SKM-1 (cell line): Measurements from ENCODE around the gene CHI3L1.

ENCODE experiments used
- DNase-seq: peaks from one replicate; lab custom pipeline; 2025; ENCODE audit not compliant: unreplicated experiment; lab: John Stamatoyannopoulos, UW

The CHI3L1 gene

DNA sequence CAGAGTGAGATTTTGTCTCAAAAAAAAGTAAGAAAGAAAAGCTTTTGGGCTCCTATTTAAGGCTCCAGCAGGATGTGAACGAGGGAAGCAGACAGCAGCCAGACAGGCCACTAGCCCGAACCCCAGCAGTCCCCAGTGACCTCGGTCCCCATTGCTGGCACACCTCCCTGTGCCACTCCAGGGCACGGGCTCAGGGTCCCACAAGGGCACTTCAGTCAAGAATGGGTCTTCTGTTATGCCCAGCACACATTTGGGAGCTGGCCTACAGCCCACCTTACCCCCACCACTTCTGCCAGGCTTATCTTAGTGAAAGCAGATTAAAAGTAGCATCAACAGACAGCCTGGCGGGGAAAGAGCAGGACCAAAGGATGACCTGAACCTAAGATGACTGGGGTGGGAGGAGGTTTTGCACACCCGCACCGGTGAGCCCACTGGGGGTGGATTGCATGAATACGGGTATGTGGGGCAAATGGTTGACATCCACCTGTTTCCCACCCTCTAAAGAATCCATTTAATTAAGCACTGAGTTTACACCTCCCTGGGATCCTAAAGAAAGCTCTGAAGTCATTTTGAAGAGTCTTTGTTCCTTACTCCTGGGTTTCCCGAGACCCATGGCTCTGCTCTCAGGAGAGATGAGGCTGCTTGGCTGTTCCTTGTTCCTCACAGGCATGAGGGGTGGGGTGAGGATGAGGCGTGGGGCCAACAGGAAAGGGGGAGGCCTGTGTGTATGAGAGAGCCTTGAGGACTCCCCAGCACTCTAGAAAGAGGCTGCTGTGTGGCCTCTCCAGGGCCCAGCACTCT is 4.7 kb downstream of the CHI3L1 start:
- DNase-seq, result no peak

GRCh38 chr1:203180611-203181330 is 5.7 kb downstream of the CHI3L1 start:
- no peak for DNase-seq

DNA sequence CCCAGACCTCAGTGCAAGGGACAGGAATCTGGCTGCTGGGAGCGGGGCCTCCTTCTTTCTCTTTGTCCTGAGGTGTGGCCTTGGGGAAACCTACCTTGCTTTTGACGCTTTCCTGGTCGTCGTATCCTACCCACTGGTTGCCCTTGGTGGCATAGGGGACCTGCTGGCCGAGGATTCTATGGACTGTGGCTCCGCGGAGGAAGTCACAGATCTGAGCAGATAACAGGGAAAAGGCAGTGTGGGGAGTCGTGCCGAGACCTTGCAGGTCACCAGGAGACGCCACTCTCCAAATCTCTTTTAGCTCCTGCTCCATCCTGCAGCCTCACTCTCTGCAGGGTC is 6.9 kb downstream of the CHI3L1 start:
- no peak for DNase-seq

DNA sequence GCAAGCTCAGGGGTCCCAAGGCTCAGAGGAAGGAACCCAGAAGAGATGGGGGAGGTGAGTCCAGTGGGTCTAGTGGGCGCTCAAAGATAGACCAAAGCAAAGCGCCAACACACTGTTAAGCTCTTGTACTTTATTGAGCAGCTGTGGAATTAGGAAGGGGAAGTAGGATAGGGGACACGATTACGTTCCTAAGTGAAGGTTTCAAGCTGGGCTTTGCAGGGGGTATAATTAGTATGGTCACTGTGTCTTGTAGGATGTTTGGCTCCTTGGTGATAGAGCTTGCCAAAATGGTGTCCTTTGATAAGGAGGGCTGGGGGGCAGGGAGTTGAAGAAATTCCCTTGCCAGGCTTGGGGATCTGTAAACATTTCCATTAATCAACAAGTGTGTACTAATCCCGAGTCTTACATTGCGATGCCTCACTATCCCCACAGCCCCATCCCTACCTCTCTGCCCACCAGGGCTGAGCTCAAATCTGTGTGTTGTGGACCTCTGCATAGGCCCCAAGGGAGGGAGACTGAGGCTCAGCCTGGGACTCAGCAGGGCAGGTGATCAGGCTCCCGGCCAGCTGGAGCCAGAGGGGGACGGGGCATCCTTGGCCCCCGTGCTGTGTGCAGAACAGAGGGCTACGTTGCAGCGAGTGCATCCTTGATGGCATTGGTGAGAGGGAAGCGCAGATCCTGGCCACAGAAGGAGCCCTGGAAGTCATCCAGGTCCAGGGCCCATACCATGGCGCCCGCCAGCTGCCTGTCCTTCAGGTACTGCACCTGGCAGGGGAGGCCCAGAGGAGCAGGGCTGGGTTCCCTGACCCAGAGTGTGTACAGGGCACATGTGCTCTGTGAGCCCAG is 7.5 kb downstream of the CHI3L1 start:
- no peak for DNase-seq

DNA sequence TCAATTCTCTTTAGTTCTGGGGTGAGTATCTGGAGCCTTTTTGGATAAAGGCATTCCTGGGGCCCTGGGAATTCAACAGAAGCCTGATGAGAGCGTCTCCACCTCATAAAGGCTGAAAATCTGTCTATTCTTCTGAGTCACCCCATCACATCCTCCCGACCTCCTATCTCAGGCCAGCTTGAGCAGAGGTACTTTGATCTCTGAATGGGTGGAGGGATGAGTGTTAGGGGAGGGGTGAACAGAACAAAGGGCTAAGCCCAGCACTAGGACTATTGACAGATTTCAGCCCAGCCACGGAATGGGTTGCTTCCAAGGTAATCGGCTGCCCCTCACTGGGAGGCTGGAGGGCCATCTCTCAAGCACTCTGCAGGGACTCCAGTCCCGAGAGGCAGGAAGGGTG is 8.4 kb downstream of the CHI3L1 start:
- DNase-seq, result no peak

- no peak for DNase-seq
Observed at GRCh38 chr1:203177470-203178039, 8.9 kb downstream of the CHI3L1 start.

GRCh38 chr1:203177036-203177405 is 9.5 kb downstream of the CHI3L1 start:
- no peak for DNase-seq

DNA sequence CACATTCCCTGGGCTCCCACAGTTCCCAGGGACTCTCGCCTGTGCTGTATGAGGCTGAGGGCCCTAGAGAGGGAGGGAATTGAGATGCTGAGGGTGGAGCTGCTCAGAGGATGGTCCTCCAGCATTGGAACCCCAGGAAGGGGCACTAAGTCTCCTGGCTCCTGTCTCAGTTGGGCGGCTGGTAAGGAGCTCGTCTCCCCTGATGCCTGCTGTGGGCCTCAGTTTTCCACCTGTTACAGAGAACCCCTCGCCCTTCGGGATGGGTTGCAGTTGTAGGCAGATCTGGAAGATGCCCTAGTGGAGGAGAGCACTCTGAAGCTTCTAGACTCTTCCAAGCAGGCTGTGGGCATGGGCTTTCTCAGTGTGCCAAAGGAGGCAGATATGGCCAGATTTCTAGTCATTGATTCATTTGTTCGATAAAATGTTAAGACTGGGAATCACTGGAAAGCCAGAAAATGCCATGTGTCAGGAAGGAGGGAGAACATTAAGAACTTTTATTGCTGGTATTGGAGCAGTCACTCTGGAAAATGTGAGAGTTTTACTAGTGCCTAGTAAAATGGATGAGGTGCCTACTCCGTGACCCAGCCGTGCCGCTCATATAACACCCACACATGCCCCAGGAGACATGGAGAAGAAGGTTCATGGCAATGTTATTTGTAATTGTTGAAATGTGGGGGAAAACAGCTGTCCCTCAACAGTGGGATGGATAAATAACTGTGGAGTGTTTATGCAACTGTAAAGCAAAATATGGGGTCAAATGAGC is 10.1 kb downstream of the CHI3L1 start:
- DNase-seq, result no peak

DNA sequence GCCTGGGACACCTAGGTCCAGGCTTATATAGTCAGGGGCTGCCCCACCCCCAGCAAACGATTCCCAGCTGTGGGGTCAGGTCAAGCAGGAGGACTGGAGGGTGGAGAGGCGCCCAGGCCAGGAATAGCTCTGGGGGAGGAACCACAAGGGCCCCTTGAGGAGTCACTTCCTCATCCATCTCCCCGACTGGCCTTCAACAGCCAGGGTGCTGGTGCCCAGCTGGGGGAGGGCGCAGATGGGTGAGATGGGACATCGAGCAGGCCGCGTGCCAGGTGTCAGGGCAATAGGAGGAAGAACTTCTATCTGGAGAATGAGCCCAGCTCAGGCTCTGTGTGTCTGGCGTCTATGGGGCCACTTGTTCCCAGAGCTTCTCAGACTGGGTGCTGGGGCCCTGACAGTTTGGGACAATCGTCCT is 10.7 kb downstream of the CHI3L1 start:
- peak; percentile 91 for DNase-seq

GRCh38 chr1:203175237-203175826 is 11.2 kb downstream of the CHI3L1 start, which contains the start of gene MYBPH:
Gene MYBPH, minus strand, starts transcription at chr1:203175826. Its CDS starts 71 bp downstream, at chr1:203175755.
- DNase-seq, result no peak

- no peak for DNase-seq
Observed at GRCh38 chr1:203174324-203174985, 12.0 kb downstream of the CHI3L1 start.

DNA sequence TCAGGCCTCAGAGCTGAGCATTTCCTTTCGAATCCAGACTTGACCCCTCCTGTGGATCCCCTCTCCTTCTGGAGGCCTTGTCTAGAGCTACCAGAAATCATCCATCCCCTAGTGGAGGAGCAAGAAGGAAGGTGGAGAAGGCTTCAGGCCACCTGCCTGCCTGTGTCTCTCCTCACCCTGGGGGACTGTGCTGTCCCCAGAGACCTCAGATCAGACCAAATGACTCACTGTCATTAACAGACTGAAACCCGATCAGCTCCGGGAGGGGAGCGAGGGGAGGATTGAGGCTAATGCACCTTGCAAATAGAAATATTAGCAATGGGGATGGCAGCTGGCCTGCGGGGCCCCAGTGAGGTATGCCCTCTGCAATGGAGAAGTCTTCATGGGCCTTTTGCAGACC is 12.9 kb downstream of the CHI3L1 start:
- no peak for DNase-seq

DNA sequence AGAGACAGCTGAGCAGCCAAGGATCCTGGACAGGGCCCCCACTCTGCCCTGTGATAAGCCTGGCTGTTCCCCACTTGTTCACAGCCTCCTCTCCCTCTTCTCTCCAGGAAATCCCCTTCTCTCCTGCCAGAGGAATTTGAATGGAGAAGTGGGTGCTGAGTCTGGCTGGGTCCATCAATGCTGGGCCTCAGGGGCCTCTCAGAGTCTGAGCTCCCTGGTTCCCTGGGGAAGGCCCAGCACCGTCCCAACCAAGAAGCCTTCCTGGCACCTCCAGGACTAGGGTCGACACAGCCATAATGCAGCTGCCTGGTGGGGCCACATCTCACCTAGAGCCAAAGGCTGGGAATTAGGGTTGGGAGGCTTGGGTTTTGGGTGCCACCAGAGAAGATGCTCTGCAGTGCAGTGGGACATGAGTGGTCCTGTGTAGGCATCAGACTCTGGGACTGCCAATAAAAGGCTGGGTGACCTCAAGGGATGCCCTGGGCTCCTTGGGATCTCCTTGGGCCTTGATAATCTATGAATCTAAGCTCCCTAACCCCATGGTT is 13.4 kb downstream of the CHI3L1 start:
- DNase-seq, result no peak

GRCh38 chr1:203172184-203173010 is 14.1 kb downstream of the CHI3L1 start:
- peak; percentile 34 for DNase-seq

DNA sequence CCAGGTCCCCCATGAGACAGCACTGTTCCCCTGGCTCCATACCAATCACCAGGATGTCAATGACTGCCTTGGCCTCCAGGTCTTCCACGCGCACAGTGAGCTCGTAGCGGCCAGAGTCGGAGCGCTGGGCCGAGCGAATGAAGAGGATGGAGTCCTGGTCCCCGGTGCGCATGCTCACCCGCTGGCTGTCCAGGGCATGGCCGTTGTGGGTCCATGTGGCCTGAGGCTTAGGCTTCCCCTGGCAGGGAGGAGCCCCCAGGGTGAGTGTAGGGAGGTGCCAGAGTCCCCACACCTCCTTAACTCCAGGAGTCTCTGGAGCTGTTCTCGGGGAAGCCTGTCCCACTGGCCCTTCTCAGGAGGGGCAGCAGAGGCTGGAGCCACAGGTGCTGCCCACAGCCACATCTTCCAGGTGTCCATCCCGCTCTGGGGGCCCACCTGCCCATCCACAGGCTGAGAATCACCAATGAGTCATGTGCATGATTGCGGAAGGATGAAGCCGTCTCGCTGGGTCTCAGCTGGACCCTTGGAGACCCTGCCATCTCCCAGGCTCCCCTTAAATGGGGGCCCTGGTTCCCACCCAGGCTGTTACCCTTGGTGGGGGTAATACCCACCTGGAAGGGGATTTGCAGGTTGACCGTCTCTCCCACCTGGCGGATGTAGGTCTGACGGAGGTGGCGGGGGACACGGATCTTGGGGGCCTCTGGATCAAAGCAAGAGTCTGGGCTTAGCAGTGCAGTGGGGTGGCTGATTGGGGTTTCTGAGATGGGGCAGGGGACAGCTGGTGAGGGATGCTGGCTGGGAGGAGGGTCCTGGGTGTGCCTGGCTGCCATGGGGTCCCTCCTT is 14.9 kb downstream of the CHI3L1 start:
- no peak for DNase-seq

- DNase-seq, result no peak
Observed at GRCh38 chr1:203170625-203171330, 15.7 kb downstream of the CHI3L1 start.
